DMS79 treated with DMSO at 0.1 percent for 48 hours (cell line): Measurements from ENCODE around the gene GDAP2.
"Not testable (repeated sequence)": the region's sequence is repeated elsewhere in the genome, so short reads cannot be mapped to it uniquely, and the experiment has no call there.

Experiments used
- DNase-seq: peaks from one replicate; lab custom pipeline; 2025; lab: John Stamatoyannopoulos, UW

Gene GDAP2, protein sequence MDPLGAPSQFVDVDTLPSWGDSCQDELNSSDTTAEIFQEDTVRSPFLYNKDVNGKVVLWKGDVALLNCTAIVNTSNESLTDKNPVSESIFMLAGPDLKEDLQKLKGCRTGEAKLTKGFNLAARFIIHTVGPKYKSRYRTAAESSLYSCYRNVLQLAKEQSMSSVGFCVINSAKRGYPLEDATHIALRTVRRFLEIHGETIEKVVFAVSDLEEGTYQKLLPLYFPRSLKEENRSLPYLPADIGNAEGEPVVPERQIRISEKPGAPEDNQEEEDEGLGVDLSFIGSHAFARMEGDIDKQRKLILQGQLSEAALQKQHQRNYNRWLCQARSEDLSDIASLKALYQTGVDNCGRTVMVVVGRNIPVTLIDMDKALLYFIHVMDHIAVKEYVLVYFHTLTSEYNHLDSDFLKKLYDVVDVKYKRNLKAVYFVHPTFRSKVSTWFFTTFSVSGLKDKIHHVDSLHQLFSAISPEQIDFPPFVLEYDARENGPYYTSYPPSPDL

DNA sequence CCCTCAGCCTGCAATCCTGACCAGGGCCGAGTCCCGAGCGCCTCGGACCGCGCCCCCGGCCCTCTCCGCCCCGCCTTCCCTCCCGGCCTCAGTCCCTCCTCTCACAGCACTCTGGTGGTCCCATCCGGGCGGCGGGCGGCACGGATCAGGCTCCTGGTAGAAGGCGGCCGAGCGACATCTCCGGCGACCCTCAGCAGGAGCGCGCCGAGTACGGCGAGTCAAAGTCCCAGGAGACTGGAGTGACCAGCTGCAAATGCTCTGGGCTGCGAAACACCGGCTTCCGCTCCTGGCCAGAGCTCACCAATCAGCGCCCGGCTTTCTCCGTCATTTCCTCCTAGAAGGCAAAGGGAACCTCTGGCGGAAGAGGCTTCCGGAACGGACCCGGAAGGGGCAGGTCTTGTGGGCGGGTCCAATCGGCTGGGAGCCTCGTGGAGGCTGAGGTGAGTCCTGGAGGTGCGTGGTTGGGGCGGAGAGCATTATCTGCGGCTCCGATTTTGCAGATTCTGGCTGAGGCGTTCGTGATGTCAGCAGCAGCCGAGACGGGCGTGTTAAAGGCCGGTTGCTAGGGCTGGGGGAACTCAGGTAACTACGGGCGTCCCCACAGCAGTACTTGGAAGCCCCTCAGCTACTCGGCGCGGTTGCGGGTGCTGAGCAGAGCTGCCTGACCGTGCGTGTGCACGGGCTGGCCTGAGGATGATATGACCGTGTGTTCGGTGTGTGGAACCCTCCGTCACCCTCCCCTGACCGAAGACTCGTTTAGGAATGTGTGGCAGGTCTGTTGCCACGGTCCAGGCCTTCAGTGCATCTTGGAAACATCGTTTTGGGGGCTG, at the start of gene GDAP2, which contains the start of gene WDR3:
GDAP2 (minus strand) TSS at position 279 of the 830 bp plus-strand sequence. CDS start 9,264 bp downstream, outside the sequence.
WDR3 (plus strand) TSS at position 397 of the 830 bp plus-strand sequence. CDS start 3,581 bp downstream, outside the sequence.
- peak; percentile 95 for DNase-seq

GRCh38 chr1:117976381-117976780, 47.0 kb upstream of the GDAP2 start:
- no peak for DNase-seq

- DNase-seq, result no peak
Measured at GRCh38 chr1:117971777-117972176, 42.4 kb upstream of the GDAP2 start.

DNA sequence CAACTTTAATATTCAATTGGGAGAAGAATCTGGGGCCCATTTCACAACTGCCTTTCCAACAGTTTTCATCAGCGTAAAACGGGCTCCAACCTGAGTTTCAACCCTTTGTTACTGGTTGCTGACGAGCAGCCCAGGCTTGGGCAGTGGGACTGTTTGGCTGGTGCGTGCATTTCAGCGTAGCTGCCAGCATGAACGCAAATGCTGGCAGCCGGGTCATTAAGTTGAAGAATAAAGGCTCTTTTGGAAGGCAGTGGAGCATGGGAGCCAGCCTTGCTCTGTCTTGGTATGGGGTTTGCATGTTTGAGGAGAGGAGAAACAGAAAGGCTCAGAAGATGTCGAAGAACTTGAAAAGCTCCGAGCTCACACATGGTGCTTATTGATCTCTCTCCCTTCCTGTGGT, 40.8 kb upstream of the GDAP2 start:
- DNase-seq, result peak; percentile 92

DNA sequence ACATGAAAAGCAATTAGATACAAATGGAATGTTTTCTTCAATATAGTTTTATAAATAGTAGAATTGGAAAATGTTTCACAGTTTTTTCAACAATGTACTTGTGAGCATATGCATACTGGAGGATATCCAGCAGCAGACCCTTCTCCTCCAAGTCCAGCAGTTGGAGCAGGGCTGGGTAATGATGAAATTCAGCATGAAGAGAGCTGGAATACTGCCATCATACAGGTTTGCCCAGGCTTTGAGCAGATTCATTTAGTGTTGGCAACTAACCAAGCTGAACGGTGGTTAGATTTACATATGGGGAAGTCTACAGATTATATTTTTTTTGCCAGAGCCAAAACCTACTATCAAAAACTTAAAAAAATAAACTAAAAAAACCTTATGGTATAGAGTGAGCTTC, 38.5 kb upstream of the GDAP2 start:
- DNase-seq, result peak; percentile 92

- DNase-seq, result peak; percentile 82
Measured at GRCh38 chr1:117967477-117967876, 38.1 kb upstream of the GDAP2 start.

DNA sequence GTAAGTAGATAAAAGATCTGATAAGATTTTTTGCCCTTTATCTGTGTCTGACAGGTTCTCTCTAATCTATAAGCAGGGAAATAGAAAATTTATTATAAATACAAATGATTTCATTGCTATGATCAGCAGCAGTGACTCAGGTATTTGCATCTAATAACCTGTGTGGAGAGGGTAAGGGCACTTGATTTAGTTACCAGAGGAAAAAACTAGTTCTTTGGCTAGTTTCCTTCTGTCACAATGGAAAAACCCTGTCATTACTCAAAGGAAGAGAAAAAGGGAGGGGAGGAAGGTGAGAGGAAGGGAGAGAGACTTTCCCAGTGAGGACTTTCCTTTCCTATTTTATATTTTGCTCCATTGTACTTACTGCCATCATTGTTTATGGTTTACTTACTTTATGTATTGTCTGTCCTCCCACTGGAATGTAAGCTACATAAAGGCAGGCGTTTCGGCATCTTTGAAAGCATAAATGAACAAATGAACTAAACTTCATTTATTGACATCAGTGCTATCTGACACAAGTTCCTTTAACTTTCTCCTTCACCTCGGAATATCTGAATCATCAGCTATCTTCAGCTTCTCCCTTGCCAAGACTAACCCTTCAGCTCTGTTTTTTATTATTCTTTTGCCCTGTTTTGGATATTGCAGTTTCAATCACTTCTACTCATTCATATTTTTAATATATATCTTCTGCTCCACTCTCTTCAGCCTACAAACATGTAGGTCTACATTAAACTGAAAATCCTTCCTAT, 35.0 kb upstream of the GDAP2 start:
- no peak for DNase-seq

GRCh38 chr1:117959364-117959763, 29.9 kb upstream of the GDAP2 start:
- no peak for DNase-seq

DNA sequence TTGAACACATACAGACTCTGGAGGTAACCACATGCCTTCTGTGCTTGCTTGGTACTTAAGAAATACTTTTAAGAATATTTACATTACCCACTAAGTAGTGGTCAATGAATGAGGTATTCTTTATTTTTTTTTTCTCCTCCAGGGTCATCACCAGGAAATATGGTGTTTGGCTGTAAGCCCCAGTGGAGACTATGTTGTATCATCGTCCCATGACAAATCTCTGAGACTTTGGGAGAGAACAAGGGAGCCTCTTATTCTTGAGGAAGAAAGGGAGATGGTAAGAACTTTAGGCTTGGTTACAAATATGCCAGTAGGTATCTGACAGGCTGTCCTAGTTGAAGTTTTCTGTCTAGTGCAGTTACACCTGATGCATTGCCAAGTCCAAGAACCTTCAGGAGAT, 23.0 kb upstream of the GDAP2 start:
- no peak for DNase-seq

DNA sequence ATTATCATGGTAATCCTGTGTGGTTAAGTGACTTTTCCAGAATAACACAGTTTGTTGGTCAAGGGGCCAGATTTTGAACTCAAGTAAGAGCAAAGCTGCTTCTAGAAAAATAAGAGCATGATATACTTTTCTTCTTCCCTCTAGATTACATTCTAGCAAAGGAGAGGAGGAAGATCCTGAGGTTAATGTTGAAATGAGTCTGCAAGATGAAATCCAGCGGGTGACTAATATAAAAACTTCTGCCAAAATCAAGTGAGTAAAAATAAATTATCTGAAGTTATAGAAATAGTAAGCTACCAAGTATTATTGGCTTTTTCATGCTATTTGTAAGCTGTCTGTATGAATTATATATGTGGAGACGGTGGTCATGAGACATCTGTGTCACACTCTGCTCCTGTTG, 12.9 kb upstream of the GDAP2 start:
- no peak for DNase-seq

DNA sequence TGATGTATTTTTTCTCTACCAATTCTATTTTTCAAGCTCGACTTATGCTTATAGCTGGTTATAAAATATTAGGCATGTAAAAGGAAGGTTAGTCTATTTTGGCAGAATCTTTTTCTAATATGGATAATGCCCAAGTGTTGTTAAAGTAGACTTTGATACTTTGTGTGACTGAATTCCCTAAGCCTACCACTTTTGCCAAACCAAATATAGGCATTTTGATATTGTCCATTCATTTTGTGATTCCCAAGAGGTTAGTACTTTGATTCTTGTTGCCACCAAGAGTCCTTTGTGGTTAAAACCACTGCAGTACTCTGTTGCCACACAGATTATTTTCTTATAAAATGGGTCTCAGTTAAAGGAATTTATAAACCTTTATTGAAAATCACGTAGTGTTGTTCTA, 4.3 kb upstream of the GDAP2 start:
- DNase-seq, result no peak

DNA sequence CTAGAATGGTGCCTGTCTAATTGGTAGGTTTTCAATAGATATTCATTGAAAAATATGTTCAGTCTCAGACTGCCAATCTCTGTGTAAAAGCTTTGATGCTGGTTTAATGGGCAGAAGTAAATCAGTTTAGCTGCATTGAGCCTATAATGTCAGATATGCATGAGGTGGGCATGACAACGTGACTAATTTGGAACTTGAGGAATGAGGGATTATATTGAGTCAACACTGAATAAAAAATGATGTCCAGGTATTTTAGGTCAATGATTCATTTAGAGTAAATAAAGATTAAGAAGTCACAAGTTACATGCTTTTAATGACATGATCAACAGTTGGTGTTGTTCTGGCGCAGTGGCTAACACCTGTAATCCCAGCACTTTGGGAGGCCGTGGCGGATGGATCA, 3.2 kb upstream of the GDAP2 start:
- DNase-seq, result no peak

GRCh38 chr1:117930484-117930883, 1.1 kb upstream of the GDAP2 start:
- DNase-seq, result no peak

DNA sequence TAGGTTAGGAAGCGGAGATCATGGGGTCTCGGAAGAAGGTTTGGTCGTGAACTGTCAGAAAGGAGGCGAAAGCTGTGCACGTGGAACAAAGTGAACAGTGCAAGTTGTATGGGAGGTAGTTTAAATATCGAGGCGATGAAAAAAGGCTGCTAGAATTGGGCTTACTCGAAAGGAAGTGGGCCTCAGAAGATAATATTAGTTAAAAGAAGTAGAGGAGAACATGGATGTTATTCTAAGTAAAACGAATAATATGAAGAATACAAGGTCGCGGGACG, 689 bp upstream of the GDAP2 start:
- DNase-seq, result no peak

DNA sequence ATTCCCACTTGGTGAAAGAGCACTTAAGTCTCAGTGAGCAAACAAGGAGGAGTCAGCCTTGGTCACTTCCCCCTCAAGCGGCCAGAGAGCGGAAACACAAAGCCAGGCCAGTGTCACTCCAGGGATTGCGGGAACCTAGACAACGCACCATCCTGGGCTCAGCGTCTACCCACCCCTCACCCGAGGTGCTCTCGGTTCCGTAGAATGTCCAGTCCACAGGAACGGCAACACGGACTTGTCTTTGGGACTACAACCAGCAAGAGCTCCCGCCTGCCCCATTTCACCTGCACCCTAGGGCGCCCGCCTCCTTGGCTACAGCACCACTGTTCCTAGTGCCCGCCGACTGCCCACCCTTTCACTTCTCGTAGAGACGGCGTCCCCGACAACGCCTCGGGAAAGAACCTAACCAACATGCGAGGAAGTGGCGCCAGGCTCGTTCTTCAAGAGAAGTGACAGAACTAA, 509 bp downstream of the GDAP2 start:
- DNase-seq, result peak; percentile 57

GRCh38 chr1:117925981-117926380, 3.4 kb downstream of the GDAP2 start:
- DNase-seq, result no peak

DNA sequence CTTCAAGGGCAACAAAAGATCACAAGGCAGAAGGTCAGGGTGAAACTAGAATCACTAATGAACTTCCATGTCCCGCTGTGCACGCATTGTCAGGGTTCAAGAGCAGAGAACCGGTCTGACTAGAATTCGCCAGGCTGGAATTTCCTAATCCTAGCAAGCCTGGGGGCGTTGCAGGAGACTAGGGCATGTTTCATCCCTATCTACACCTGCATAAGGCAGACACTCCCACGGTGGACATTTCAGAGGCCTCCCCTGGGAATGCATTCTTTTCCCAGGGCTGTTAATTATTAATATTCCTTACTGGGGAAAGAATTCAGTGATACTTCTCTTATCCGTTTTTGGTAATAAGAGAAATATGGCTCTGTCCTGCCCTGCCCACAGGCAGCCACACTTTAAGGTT, 6.7 kb downstream of the GDAP2 start:
- DNase-seq, result not testable (repeated sequence)

- DNase-seq, result no peak
Measured at GRCh38 chr1:117921991-117922390, 7.4 kb downstream of the GDAP2 start.

DNA sequence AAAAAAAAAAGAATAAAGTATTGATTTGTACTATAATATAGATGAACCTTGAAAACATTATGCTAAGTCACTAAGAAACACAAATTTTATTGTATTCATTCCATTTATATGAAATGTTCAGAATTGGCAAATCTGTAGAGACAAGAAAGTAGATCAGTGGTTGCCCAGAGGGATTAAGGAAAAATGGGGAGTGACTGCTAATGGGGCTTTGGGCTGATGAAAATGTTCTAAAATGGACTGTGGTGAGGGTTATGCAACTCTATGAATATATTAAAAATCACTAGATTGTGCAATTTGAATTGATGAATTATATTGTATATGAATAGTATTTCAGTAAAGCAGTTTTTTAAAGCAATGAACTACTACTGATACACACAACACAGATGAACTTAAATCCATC, 10.0 kb downstream of the GDAP2 start:
- DNase-seq, result no peak

DNA sequence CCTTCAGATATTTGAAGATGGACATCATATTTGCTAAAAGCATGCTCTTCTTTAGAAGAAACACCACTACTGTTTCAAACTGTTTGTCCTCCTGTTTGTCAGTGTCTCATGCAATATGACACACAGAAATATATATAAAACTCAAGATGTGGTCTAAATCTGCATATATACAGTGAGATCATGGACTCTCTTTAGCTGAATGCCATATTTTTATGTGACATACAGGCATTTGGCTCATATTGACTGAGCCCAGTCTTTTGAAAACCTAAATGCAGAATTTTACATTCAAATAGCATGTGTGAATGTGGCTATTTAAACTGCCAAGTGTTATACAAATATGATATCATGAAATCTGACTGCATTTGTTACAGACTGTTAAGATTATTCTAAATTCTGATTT, 18.4 kb downstream of the GDAP2 start:
- DNase-seq, result no peak

GRCh38 chr1:117905019-117905418, 24.4 kb downstream of the GDAP2 start:
- DNase-seq, result no peak

- no peak for DNase-seq
Measured at GRCh38 chr1:117904485-117904884, 24.9 kb downstream of the GDAP2 start.
